ENCODE measurements around the gene HSPA1L. TPM values are rescaled to one million over a fixed set of nuclear protein-coding genes. Genes with fewer than 3 reads are reported as not detected.
A peak's percentile ranks its signal among the peaks of the same experiment; 100 is the strongest.

Gene HSPA1L
- total RNA-seq, 1 donor from 2014 or later: 2.5 TPM

DNA sequence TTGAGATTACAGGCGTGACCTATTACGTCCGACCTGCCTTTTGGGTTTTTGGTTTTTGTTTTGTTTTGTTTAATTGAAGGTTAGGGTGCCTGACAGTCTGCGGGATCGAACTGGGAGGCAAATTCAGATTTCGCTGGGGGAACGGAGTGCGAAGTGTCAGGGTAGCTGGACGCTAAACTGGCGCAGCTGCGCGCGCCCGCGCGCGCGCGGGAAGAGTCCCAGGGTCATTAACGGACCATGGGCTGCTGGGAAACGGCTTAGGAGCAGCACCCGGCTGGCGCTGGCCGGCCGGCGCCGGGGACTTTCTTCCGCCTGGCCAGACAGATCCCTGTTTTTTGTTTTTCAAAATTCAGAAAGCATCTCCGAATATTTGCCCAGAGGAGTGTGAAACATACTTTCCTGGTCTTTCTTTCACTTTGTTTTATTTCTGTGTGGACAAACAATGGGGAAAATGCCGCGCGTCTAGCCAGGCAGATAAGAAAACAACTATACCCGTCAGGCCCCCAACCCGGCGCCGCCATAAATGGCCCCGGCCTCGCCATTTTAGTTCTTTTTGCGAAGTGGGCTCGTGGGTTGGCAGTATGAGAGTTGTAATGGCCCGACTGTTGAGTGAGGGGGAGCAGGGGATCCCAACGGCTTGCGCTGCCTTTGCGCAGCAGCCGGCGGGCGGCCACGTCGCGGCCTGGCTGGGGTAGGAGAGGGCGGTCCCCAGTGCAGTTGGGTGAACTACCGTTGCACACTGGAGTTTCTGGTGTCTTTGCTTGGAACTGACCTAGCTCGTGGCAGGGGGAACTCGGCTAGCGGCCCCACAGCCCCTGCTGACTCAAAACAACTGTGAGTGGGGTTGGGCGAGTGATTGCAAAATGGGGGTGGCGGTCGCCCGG, 19.5 kb upstream of the HSPA1L start:
- Mint-ChIP-seq H3K4me1 (ENCODE audit: low read depth) (peaks cover 37% of the 10 kb centered on the region), H3K27me3 (no peaks in the 10 kb centered on the region), H3K9me3 (ENCODE audit: low read depth) (no peaks in the 10 kb centered on the region), H3K36me3 (ENCODE audit: insufficient read depth) (peaks cover 23% of the 10 kb centered on the region), H3K4me3 (ENCODE audit: low read depth) (peak overlapping the region; percentile 99), H3K27ac (peak overlapping the region; percentile 100)
- TF ChIP-seq, protein P1, sequence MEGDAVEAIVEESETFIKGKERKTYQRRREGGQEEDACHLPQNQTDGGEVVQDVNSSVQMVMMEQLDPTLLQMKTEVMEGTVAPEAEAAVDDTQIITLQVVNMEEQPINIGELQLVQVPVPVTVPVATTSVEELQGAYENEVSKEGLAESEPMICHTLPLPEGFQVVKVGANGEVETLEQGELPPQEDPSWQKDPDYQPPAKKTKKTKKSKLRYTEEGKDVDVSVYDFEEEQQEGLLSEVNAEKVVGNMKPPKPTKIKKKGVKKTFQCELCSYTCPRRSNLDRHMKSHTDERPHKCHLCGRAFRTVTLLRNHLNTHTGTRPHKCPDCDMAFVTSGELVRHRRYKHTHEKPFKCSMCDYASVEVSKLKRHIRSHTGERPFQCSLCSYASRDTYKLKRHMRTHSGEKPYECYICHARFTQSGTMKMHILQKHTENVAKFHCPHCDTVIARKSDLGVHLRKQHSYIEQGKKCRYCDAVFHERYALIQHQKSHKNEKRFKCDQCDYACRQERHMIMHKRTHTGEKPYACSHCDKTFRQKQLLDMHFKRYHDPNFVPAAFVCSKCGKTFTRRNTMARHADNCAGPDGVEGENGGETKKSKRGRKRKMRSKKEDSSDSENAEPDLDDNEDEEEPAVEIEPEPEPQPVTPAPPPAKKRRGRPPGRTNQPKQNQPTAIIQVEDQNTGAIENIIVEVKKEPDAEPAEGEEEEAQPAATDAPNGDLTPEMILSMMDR (IDR thresholded peaks at IDR 0.05; ENCODE audit: unreplicated experiment): no peak
- peak; percentile 68 for DNase-seq (ENCODE audit: low spot score, unreplicated experiment)

DNA sequence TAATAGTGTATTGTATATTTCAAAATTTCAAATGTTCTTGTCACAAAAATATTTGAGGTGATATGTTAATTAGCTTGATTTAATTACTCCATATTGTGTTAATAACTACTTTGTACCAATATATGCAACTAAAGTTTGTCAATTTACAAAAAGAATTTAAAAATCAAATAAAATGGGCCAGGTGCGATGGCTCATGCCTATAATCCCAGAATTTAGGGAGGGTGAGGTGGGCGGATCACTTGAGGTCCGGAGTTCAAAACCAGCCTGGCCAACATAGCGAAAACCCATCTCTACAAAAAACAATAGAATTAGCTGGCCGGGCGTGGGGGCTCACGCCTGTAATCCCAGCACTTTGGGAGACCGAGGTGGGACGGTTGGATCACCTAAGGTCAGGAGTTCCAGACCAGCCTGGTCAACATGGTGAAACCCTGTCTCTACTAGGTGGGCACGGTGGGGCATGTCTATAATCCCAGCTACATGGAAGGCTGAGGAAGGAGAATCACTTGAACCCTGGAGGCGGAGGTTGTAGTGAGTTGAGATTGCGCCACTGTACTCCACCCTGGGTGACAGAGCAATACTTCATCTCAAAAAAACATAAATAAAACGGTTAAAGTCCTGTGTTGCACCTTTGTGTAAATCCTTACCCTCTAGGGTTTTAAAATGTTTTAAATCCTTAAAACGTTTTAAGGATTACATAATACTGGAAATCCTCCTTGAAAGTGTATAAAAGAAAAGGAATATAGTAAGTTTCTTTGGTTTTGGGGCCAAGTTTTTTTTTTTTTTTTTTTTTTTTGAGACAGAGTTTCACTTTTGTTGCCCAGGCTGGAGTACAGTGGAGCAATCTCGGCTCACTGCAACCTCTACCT, 16.5 kb upstream of the HSPA1L start:
- TF ChIP-seq, protein P1 (IDR thresholded peaks at IDR 0.05; ENCODE audit: unreplicated experiment): no peak
- Mint-ChIP-seq H3K4me3 (ENCODE audit: low read depth) (peak overlapping the region; percentile 94), H3K9me3 (ENCODE audit: low read depth) (no peaks in the 10 kb centered on the region), H3K27me3 (no peaks in the 10 kb centered on the region), H3K4me1 (ENCODE audit: low read depth) (peaks cover 29% of the 10 kb centered on the region), H3K36me3 (ENCODE audit: insufficient read depth) (peaks cover 8% of the 10 kb centered on the region), H3K27ac (no peak overlapping the region)
- DNase-seq (ENCODE audit: low spot score, unreplicated experiment): no peak

DNA sequence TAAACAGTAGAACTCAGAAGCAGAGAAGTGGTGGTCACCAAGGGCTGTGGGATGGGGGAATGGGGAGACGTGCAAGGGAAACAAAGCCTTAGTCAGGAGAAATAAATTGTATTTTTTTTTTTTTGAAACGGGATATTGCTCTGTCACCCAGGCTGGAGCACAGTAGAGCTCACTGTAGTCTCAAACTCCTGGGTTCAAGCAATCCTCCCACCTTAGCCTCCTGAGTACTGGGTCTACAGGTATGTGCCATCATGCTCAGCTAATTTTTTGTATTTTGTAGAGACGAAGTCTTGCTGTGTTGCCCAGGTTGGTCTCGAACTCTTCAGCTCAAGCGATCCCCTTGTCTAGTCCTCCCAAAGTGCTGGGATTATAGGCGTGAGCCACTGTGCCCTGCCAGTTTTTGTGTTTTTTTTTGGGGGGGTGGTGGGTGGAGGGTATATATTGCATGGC, 15.8 kb upstream of the HSPA1L start:
- no peaks in the 10 kb centered on the region for H3K9me3 Mint-ChIP-seq (ENCODE audit: low read depth)
- peaks cover 5% of the 10 kb centered on the region for H3K36me3 Mint-ChIP-seq (ENCODE audit: insufficient read depth)
- DNase-seq (ENCODE audit: low spot score, unreplicated experiment): no peak
- TF ChIP-seq, protein P1 (IDR thresholded peaks at IDR 0.05; ENCODE audit: unreplicated experiment): no peak
- H3K4me3 Mint-ChIP-seq (ENCODE audit: low read depth): peak overlapping the region; percentile 94
- H3K27me3 Mint-ChIP-seq: no peaks in the 10 kb centered on the region
- H3K27ac Mint-ChIP-seq: peak overlapping the region; percentile 90
- peaks cover 27% of the 10 kb centered on the region for H3K4me1 Mint-ChIP-seq (ENCODE audit: low read depth)

DNA sequence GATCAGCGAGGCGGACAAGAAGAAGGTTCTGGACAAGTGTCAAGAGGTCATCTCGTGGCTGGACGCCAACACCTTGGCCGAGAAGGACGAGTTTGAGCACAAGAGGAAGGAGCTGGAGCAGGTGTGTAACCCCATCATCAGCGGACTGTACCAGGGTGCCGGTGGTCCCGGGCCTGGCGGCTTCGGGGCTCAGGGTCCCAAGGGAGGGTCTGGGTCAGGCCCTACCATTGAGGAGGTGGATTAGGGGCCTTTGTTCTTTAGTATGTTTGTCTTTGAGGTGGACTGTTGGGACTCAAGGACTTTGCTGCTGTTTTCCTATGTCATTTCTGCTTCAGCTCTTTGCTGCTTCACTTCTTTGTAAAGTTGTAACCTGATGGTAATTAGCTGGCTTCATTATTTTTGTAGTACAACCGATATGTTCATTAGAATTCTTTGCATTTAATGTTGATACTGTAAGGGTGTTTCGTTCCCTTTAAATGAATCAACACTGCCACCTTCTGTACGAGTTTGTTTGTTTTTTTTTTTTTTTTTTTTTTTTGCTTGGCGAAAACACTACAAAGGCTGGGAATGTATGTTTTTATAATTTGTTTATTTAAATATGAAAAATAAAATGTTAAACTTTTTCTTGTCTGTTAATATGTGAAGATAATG, 14.7 kb upstream of the HSPA1L start:
- Mint-ChIP-seq H3K27me3 (no peaks in the 10 kb centered on the region), H3K9me3 (ENCODE audit: low read depth) (no peaks in the 10 kb centered on the region), H3K4me1 (ENCODE audit: low read depth) (peaks cover 32% of the 10 kb centered on the region), H3K4me3 (ENCODE audit: low read depth) (peak overlapping the region; percentile 94), H3K36me3 (ENCODE audit: insufficient read depth) (peaks cover under 1% of the 10 kb centered on the region), H3K27ac (peak overlapping the region; percentile 90)
- TF ChIP-seq, protein P1 (IDR thresholded peaks at IDR 0.05; ENCODE audit: unreplicated experiment): peak; percentile 62
- DNase-seq (ENCODE audit: low spot score, unreplicated experiment): no peak
